ENCODE measurements around the gene SLIT3.

- TF ChIP-seq EZH2 (IDR thresholded peaks at IDR 0.05; ENCODE audit: low read depth, unreplicated experiment) (no peak), CTCF (conservative IDR thresholded peaks at IDR 0.05; ENCODE audit: low read depth in 2 of 2) (no peak), EZH2phosphoT487 (IDR thresholded peaks at IDR 0.05; ENCODE audit: unreplicated experiment) (no peak), REST (IDR thresholded peaks at IDR 0.05; ENCODE audit: unreplicated experiment) (no peak), POLR2AphosphoS5 (IDR thresholded peaks at IDR 0.05; ENCODE audit: low read depth) (no peak), ETS1 (IDR thresholded peaks at IDR 0.05) (no peak)
Measured at GRCh38 chr5:168830833-168831232, 470.1 kb downstream of the SLIT3 start.

Measured in GM23338 (cell line).